LNCaP clone FGC (cell line): ENCODE measurements around the gene EID2.

Source experiments
- DNase-seq: peaks from one replicate; pipeline ENCODE4 v3.0.0-alpha.2; 2011; ENCODE audit warnings: low read depth
- H3K4me3 ChIP-seq: 2 replicates; pipeline ENCODE4 v1.5.1; 2011; ENCODE audit warnings: mild to moderate bottlenecking, low read depth, low read length, control low read depth
- CTCF ChIP-seq: IDR thresholded peaks from 2 replicates; pipeline ENCODE4 v1.5.1; 2012; ENCODE audit warnings: mild to moderate bottlenecking; ENCODE audit not compliant: control insufficient read depth, insufficient read depth; ENCODE audit errors: extremely low read depth

The EID2 gene

GRCh38 chr19:39539165-39539517 is 820 bp downstream of the EID2 start:
- peak overlapping the region; percentile 75 for H3K4me3 ChIP-seq
- no peak for DNase-seq
- TF ChIP-seq CTCF: no peak

- TF ChIP-seq CTCF: no peak
- H3K4me3 ChIP-seq: no peak overlapping the region
- no peak for DNase-seq
Measured at GRCh38 chr19:39533791-39534190, 6.2 kb downstream of the EID2 start.

- no peak for DNase-seq
- TF ChIP-seq CTCF: no peak
Measured at GRCh38 chr19:39533003-39533512, 6.9 kb downstream of the EID2 start.

GRCh38 chr19:39532233-39533002 is 7.5 kb downstream of the EID2 start, which contains the start of gene EID2B:
EID2B (minus strand) TSS chr19:39532852; CDS start chr19:39532802, 50 bp downstream.
- H3K4me3 ChIP-seq: peak within 1 kb of the TSS; percentile 87
- DNase-seq: peak; percentile 82
- peak; percentile 99 for TF ChIP-seq CTCF

More at GRCh38 chr19:39533003-39533512, 6.9 kb downstream of the EID2 start:
- H3K4me3 ChIP-seq: peak overlapping the region; percentile 87

GRCh38 chr19:39531834-39532232 is 8.1 kb downstream of the EID2 start:
- DNase-seq: no peak
- peak overlapping the region; percentile 87 for H3K4me3 ChIP-seq
- no peak for TF ChIP-seq CTCF

GRCh38 chr19:39525205-39525604 is 14.8 kb downstream of the EID2 start:
- H3K4me3 ChIP-seq: no peak overlapping the region
- no peak for DNase-seq
- TF ChIP-seq CTCF: no peak

GRCh38 chr19:39524495-39524894 is 15.5 kb downstream of the EID2 start:
- no peak overlapping the region for H3K4me3 ChIP-seq
- no peak for DNase-seq
- TF ChIP-seq CTCF: no peak
